ENCODE data around the gene BATF. TPM values are rescaled to one million over a fixed set of nuclear protein-coding genes. Genes with fewer than 3 reads are reported as not detected.

Gene BATF
- total and polyA plus RNA-seq, 7 experiments from 2014 or later: 6.8 to 70.0 (median 18.1) TPM

Other genes with a start within 250 kb of the BATF start
- 1,000 to 10,000 TPM in 2 of 5 experiments, 10 to 100 TPM in 2, 1 to 10 TPM in 1; 9.4 to 4,557 (median 14.4) TPM for gene FOS, start 243.6 kb upstream of the BATF start, total RNA-seq
- 10 to 100 TPM; 27.5 to 96.7 TPM for gene FOS, start 243.6 kb upstream of the BATF start, polyA plus RNA-seq
- gene JDP2, start 94.4 kb upstream of the BATF start, total RNA-seq: 10 to 100 TPM in 1 of 5 experiments, 1 to 10 TPM in 2, under 1 TPM in 2; 0.86 to 29.0 (median 1.5) TPM
- gene JDP2, start 94.4 kb upstream of the BATF start, polyA plus RNA-seq: not detected
- gene FLVCR2, start 56.2 kb downstream of the BATF start, total RNA-seq: 1 to 10 TPM in 4 of 5 experiments, under 1 TPM in 1; 0.80 to 9.4 (median 5.0) TPM
- gene FLVCR2, start 56.2 kb downstream of the BATF start, polyA plus RNA-seq: 1 to 10 TPM; 1.6 to 2.2 TPM
- gene ERG28, start 138.4 kb downstream of the BATF start, total RNA-seq: 10 to 100 TPM in 3 of 5 experiments, 1 to 10 TPM in 2; 7.6 to 17.0 (median 12.4) TPM
- gene ERG28, start 138.4 kb downstream of the BATF start, polyA plus RNA-seq: 10 to 100 TPM; 23.4 to 37.1 TPM
- gene TTLL5, start 138.8 kb downstream of the BATF start, total RNA-seq: 10 to 100 TPM; 21.0 to 31.4 (median 21.6) TPM
- 10 to 100 TPM in 1 of 2 donors, 1 to 10 TPM in 1; 7.8 to 15.6 TPM for gene TTLL5, start 138.8 kb downstream of the BATF start, polyA plus RNA-seq

All from naive thymus-derived CD4-positive, alpha-beta T cell (primary cell).